Fibroblast of skin of left biceps (primary cell): ENCODE measurements around the gene A3GALT2.
"Not testable (repeated sequence)": the region's sequence is repeated elsewhere in the genome, so short reads cannot be mapped to it uniquely, and the experiment has no call there.

Experiments used
- DNase-seq, 2 experiments: peaks; one replicate each; pipeline ENCODE4 v3.0.0-alpha.2; 2013; ENCODE audit warnings: low read depth in 2 of 2

Gene A3GALT2

DNA sequence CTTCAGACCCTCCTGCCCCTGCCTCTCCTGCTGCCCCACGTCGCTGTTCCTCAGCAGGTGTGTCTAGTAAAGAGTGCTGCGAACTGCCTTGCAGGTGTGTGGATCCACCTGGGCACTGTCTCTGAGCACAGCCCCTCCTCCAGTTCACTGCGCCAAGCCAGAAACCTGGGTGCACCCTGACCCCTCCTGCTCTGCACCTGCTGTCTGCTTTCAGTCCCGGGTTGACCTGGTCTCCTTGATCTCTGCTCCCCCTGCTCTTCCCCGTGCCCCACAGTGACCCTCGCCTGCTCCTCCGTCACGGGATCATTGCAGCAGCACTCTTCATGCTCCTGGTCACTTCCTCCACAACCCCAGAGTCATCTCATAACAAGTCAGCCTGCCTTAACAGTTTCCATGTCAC is 6.5 kb downstream of the A3GALT2 start:
- DNase-seq, result no peak

DNA sequence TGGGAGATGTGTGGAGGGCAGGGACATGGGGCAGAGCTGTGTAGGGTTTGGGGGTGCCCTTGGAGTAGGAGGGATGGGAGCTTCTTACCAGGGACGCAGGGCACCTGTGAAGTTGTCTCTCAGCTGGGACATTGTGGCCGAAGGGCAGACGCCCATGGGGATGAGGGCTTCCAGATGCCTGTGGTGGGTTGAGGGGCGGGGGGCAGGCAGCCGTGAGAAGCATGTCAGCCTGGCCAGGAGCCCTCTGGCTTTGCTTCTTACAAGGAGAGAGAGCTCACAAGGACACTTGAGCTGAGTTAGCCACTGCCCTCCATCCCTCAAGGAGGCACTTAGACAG is 8.5 kb downstream of the A3GALT2 start:
- no peak for DNase-seq

DNA sequence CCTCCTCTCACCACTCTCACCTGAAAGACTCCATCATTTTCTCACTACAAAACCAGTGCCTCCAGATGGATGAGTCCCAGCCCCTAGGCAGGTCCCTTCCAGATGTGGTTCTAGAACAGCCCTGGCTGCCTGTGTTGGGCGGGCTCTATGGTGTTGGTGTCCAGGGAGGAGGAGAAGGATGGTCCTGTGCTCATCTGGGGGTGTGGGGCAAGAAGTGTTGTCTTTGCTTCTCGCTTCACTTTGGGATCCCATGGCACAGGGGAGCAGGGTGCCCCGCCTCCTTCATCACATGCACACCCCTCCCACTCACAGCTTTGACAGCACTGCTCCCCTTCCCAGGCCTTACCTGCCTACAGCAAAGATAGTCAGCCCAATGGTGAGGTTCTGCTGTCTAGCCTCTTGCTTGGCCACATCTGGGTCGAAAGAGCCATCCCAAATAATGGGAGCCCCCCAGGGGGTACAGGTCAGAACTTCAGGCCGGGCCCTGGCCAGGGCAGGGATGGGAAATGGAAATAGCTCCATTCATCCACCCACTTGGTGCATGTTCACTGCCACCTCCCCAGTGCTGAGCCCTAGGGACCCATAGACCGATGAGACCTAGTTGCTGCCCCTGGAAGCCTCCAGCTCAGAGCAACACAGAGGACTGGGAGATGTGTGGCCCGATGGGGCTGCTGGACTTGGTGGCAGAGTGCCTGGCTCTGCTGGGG is 9.0 kb downstream of the A3GALT2 start:
- DNase-seq, result no peak

DNA sequence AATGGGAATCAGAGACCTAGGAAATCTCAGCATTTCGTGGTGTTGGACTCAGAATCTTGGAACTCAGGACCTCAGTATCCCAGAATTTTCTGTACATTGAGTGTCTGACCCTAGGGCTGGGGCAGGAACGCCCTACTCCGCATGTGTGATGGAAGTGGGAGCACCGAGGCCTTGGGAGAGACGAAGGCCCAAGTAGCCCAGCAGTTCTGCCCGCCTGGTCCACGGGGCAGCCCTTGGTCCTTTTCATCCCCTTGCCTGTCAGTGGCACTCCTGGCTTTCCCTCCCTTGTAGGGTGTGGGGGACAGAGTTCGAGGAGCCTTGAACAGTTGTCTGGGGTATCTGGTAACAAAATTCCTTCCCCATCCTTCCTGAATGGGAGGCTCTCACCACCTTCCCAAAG is 10.2 kb downstream of the A3GALT2 start:
- no peak for DNase-seq

DNA sequence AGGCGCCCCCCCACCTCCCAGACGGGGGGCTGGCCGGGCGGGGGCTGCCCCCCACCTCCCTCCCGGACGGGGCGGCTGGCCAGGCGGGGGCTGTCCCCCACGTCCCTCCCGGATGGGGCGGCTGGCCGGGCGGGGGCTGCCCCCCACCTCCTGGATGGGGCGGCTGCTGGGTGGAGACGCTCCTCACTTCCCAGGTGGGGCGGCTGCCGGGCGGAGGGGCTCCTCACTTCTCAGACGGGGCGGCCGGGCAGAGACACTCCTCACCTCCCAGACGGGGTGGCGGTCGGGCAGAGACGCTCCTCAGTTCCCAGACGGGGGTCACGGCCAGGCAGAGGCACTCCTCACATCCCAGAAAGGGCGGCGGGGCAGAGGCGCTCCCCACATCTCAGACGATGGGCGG is 11.5 kb downstream of the A3GALT2 start:
- DNase-seq, result not testable (repeated sequence)

DNA sequence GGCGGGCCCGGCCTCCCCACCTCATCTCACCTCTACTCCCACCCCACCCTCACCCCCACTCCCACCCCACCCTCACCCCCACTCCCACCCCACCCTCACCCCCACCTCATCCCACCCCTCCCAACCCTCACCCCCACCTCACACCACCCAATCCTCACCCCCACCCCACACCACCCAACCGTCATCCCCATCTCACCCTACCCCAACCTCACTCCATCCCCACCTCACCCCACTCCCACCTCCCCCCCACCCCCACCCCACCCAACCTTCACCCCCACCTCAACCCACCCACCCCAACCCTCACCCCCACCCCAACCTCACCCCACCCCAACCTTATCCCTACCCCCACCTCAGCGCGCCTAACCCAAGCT is 13.4 kb downstream of the A3GALT2 start:
- DNase-seq, result no peak

DNA sequence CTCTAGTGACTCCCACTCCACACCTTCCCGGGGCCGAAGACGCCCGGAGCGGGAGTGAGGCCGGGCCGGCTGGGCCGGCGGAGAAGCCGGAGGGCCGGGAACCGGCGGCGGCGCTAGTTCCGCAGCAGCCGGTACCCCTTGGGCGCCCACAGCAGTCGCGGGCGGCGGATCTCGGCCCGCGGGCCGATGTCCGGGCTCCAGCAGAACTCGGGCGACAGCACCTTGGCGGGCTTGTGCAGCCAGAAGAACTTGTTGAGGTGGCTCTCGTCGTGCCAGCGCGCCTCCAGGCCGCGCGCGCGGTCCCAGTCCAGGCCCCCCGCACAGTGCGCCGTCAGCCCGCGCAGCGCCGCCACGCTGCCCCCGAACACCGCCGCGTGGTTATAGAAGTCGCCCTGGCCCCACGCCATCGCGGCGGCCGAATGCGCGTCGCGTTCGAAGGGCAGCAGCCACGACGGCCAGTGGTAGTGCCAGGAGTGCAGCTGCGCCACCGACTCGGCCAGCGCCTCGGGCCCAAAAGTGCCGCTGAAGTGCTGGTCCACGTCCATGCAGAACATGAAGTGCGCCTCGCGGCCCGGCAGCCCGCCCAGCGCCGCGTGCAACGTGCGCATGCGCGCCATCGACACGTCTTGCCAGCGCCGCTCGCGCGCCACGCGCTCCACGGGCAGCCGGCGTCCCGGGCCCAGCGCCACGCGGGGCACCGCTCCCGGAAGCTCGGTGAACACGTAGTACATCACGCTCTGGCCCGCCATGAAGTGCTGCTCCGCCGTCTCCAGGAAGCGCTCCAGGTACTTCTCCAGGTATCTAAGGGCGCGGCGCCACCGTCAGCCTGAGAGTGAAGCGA is 14.0 kb downstream of the A3GALT2 start:
- no peak for DNase-seq

DNA sequence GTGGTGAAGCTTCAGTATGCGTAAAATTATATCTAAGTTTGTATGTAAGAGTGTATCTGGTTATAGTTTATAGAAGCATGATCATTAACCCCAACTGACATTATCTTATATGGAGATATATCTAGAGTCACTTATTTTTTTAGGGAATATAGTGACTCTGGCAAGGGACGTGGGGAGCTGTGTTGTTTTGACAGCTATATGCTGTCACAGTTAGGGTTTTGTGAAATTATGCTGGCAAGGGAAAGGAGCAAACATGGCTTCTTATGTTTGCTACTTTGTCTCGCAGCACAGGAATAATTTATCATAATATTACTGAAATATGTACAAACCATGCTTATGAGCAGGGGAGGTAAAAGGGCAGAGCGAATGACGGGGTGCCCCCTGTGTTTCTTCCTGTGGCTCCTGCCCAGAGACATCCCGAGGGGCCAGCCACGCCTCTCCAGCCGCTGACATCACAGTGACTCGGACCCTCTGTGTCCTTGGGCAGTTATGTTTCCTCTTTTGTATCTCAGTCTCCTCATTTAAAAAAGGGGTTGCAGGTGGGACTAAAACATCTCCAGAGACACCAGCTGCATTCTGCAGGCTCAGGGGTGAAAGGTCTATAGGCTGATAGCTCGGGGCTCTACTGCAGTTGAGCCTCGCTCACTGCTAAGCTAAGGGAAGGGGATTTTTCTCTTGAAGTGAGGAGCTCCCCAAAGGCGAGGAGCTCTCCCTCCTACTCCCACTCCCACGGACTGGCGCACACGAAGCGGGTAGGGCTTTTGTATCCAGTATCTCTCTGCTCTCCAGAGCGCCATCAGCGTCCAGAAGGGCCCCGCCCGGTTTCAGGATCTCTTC is 14.9 kb downstream of the A3GALT2 start:
- DNase-seq, result no peak

DNA sequence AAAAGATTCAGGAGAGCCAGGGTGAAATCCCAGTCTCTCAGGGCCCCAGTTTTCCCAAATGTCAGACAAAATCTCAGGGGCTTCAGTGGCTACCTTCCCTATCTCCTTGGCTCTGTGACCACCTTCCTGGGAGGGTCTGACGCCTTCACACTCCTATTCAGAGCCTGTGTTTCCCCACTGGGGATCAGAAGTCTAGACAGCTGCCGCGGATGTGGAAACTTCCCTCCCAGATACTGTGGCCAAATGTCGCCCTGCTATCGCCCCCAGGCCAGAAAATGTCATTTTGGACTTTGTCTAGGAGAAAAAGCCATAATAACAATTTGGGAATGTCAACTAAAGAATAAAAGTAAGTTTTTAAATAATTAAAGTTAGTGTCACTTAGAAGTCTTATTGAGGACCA is 15.9 kb downstream of the A3GALT2 start:
- no peak for DNase-seq

DNA sequence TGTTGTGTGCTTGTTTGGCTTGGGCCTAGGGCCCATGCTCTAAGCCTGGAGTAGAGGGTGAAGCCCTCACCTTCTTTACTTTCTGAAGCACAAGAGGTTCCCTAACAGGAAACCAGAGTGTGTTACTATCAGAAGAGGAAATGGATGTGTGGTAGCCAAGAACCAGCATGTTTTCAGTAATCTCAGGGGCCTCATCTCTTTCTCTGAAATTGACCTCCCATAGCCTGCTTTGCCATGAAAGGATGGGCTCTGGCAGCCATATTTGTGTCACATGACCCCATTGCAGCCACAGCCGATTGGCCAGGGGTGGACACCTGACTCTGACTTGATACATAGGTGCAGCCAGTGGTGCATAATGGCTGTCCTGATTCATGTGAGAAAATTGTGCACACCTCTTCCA is 18.6 kb downstream of the A3GALT2 start:
- no peak for DNase-seq

DNA sequence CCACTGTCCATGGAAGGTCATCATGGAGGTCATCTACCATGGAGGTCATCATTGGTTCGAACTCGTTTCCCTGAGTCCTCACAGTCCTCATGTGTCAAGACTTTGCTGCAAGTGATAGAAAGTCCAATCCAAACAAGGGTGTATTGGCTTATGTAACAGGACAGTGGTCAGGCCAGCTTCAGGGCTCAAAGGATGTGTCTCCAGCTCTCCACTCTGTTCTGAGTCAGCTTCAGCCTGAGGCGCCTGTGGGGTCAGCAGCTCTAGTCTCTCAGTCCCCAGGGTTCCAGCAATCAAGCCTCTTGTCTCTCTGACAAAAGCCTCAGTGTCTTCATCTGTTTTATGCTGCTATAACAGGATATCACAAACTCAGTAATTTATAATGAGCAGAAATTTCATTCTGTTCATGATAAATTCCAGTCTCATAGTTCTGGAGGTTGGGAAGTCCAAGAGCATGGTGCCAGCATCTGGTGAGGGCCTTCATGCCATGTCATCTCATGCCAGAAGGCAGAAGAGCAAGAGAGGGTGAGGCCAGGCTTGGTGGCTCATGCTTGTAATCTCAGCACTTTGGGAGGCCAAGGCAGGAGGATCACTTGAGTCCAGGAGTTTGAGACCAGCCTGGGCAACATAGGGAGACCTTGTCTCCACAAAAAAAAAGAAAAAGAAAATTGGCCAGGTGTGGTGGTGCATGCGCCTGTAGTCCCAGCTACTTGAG is 19.5 kb downstream of the A3GALT2 start:
- DNase-seq, result no peak

DNA sequence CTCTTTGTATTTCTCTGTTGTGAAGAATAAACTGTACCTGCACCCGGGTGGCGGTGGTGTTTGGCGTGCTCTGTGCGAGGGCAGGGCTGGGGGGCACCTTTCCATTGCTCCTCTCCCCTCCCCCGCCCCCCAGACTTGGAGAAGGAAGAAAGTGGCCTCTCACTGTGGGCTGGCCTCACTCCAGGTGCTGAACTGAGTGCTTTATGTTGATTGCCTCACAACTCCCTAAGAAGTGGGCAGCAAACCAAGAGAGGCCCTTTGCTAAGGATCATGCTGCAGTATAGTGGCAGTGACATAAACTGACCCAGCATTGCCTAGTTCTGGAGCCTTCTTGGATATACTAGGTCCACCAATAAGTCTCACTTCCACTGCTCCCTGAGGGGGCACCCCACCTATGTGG is 20.2 kb downstream of the A3GALT2 start:
- peak; percentile 53 to 57 for DNase-seq

DNA sequence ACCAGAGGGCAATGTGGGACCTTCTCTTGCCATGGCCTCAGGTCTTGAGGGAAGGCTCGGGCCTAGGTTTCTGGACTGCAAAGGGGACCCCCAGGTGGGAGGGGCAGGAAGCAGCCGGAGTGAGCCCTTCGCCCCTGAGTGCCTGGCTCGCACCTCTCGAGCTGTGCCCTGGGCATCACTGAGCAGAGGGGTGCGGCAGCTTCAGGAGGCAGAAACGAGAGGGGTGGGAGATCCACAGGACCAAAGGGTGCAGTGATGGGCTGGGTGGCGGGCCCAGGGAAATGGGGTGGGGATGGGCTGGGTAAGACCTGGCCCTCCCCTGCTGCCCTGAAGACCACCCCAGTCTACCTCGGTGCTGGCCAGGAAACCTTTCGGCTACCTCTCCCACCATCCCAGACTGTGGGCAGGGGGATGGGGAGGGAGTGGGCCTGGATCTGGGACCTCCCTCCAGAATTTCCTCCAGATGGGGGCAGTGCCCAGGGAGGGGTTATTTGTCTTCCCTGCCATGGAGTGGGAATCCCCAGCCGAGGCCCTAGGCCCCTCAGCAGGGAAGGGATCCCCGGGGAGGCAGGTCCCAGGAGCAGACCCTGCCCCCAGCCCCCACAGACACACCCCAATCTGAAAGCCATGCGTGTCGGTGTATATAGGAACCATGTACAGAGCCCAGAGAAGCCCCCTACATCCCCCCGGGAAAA is 21.3 kb downstream of the A3GALT2 start:
- no peak for DNase-seq

DNA sequence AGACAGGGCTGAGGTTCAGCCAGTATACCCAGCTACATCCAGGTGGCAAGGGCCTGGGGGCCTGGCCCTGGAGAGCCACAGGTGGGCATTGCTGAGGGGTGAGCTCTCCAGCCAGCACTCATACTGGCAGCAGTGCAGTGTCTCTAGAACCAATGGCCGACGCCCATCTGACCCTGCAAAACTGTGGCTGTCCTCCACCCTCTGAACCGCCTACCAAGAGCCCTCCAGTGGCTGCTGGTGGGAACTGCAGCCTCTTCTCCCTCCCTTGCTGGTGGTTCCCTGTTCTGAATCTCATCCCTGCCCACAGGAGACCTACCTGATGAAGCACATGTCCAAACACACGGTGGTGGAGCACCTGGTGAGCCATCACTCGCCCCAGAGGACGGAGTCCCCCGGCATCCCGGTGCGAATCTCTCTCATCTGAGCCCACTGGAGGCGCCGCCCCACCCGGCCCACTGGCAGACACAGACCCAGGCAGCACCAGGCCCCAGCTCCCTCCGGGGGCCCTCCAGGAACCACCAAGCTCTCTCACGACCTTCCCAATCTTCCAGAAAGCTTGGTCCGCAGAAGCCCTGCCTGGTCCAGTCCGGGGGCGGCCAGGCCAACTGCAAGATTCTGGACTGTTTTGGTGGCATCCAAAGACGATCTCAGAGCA is 22.1 kb downstream of the A3GALT2 start:
- peak in 1 of 2 experiments; percentile 9 for DNase-seq

DNA sequence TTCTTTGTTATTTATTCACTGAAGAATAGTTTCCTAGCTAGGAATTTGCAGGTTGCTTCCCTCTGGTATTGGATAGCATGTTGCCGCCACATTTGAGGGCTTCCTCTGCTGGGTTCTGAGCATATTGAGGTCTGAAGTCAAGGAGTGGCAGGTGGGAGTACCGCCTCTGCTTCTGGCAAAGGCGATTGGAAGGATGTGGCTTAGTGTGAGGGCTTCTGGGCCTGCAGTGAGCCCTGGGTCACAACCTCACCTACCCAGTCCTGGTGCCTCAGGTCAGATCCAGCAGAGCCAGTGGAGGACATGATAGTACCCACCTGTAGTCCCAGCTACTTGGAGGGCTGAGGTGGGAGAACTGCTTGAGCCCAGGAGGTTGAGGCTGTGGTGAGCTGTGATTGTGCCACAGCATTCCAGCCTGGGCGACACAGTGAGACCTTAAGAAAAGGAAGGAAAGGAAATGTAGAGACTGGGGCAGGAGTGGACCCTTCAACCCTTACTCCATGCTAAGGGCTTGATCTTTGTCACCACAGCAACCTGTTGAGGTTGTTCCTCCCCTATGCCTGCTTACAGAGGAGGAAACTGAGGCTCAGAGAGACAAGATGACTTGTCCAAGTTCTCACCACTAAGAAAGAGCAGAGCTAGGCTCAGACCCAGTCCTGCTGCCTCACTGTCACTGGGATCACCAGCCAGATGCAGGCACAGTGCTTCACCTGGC is 22.8 kb downstream of the A3GALT2 start:
- DNase-seq, result no peak

DNA sequence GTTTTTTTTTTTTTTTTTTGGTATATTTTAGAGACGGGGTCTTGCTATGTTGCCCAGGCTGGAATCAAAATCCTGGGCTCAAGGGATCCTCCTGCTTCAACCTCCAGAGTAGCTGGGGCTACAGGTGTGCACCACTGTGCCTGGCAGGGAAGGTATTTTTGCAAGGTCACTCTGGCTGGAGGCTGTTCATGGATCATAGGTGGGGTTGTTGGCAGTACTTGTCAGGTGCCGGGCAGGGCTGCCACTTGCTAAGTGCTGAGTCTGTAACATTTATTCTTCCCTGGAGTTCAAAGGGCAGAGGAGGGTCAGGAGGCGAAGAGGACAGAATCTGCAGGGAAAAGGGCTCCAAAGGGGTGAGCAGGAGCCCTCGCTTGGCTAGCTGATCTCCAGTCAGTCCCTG is 24.1 kb downstream of the A3GALT2 start:
- DNase-seq, result no peak

DNA sequence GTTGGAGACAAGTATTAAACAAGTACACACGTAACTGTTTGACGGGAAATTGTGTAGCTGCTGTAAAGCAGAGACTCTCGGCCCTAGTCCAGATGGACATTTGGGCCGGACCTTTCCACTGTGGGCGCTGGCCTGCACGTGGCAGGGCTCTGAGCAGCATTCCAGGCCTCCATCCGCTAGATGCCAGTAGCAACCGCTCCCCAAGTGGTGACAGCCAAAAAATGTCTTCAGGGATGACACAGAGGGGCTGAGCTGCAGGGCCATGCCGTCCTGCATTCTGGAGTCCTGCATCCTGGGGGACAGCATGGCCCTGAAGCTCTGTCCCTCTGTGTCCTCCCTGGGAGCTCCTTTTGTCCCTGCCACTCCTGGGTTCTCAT is 24.8 kb downstream of the A3GALT2 start:
- DNase-seq, result no peak

DNA sequence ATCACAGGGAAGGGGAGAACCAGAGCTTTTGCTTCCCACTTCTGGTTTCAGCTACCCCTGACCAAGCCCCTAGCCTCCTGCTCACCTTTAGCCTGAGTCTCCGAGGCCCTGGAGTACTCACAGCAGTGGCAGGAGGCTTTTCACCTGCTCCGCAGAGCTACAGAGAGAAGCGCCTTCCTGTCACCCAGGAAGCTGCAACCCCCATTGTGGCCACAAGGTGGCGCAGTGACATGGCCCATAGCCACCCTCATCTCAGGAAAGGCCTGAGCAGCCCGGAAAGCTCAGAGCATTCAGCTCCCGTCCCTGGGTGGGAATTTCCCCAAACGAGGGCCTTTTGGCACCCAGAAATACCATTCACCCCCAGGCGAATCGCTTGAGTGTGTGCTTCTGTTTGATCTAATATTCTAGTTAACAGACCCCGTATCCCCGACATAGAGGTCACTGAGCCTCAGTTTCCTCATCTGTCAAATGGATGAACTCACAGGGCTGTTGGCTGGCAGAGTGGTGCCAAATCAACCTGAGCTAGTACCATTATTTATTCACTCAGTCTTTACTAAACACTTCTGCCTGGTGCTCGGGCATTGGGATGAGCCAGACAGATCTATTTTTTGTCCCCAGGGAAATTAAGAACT is 25.3 kb downstream of the A3GALT2 start:
- DNase-seq, result peak; percentile 31

DNA sequence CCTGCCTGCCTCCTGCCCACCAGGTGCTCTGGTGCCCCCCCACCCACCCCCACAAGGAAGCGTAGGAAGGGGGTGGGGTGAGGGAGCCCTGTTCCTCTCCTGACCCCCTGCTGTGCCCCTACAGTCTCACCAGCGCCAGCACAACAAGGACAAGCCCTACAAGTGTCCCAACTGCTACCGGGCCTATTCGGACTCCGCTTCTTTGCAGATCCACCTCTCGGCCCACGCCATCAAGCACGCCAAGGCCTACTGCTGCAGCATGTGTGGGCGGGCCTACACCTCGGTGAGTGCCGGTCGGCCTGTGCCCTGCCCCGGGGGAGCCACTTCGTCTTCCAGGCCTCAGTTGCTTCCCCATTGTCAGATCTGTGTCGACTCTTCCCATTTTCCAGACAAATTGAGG is 25.9 kb downstream of the A3GALT2 start:
- no peak for DNase-seq
